SU-DHL-6 (cell line): ENCODE results near the gene CFL1.

Experiments
- H2AFZ ChIP-seq: fragments of 200-600 bp; sonication (generic); 2 replicates; pipeline ENCODE4 v1.6.1; 2014; ENCODE audit warnings: low read depth, mild to moderate bottlenecking, moderate library complexity, mixed read lengths, antibody characterized with exemption, low read length; ENCODE audit not compliant: severe bottlenecking
- H3F3A ChIP-seq: fragments of 200-600 bp; shearing (Covaris generic); 2 replicates; pipeline ENCODE4 v1.6.0; 2016; ENCODE audit warnings: antibody characterized with exemption, mild to moderate bottlenecking; ENCODE audit not compliant: insufficient read depth
- H3K27ac ChIP-seq: fragments of 200-600 bp; sonication (generic); 2 replicates; pipeline ENCODE4 v1.5.1; 2016; ENCODE audit warnings: low read depth, mild to moderate bottlenecking, low read length, moderate library complexity, mixed read lengths
- H3K27me3 ChIP-seq: fragments of 200-600 bp; sonication (generic), shearing (Covaris generic); 2 replicates; pipeline ENCODE4 v1.6.0; 2014; ENCODE audit warnings: mild to moderate bottlenecking, low read length
- H3K36me3 ChIP-seq: fragments of 200-600 bp; sonication (generic); 2 replicates; pipeline ENCODE4 v1.6.1; 2014; ENCODE audit warnings: mild to moderate bottlenecking, low read length, mixed read lengths
- H3K4me2 ChIP-seq: fragments of 300-600, 200-600 bp; shearing (Covaris generic), sonication (generic); 2 replicates; pipeline ENCODE4 v1.6.0; 2014; ENCODE audit warnings: low read length, low read depth, mild to moderate bottlenecking; ENCODE audit not compliant: poor library complexity, severe bottlenecking
- H3K4me3 ChIP-seq: fragments of 200-600 bp; sonication (generic); 2 replicates; pipeline ENCODE4 v1.5.1; 2014; ENCODE audit warnings: antibody characterized with exemption, low read length, mild to moderate bottlenecking, mixed read lengths; ENCODE audit not compliant: insufficient read depth, poor library complexity, severe bottlenecking
- H3K79me2 ChIP-seq: fragments of 200-600 bp; sonication (generic); 2 replicates; pipeline ENCODE4 v1.6.1; 2014; ENCODE audit warnings: mild to moderate bottlenecking, low read length, moderate library complexity; ENCODE audit not compliant: insufficient read depth
- H3K9ac ChIP-seq: fragments of 200-600 bp; sonication (generic); 2 replicates; pipeline ENCODE4 v1.7.0; 2014; ENCODE audit warnings: mild to moderate bottlenecking, low read length
- H3K9me2 ChIP-seq: fragments of 200-600 bp; sonication (generic); replicated peaks from 2 replicates; pipeline ENCODE4 v1.6.1; 2014; ENCODE audit warnings: low read length; ENCODE audit not compliant: insufficient read depth
- H3K9me3 ChIP-seq: fragments of 200-600 bp; sonication (generic); 2 replicates; pipeline ENCODE4 v1.6.1; 2014; ENCODE audit warnings: low read length, mixed read lengths; ENCODE audit not compliant: insufficient read depth
- H4K20me1 ChIP-seq: fragments of 200-600 bp; sonication (generic); 2 replicates; pipeline ENCODE4 v1.6.1; 2014; ENCODE audit warnings: low read depth, mild to moderate bottlenecking, antibody characterized with exemption, low read length, moderate library complexity, mixed read lengths
- CTCF ChIP-seq: fragments of 200-600 bp; sonication (generic); IDR thresholded peaks from one replicate; pipeline ENCODE4 v1.5.1; 2017; ENCODE audit warnings: antibody characterized with exemption, mild to moderate bottlenecking, low read length, moderate library complexity; ENCODE audit not compliant: insufficient read depth, poor library complexity, severe bottlenecking
- EZH2phosphoT487 ChIP-seq: fragments of 200-600 bp; sonication (generic), shearing (Covaris generic); conservative IDR thresholded peaks from 2 replicates; pipeline ENCODE4 v1.6.1; 2018; ENCODE audit warnings: mild to moderate bottlenecking, antibody characterized with exemption, low read length, moderate library complexity, mixed read lengths

CFL1 gene

GRCh38 chr11:65821107-65821506 is 36.9 kb downstream of the CFL1 start:
- Histone ChIP-seq H3K27ac (no peak overlapping the region), H3K9me2 (no peaks in the 10 kb centered on the region), H3K79me2 (no peaks in the 10 kb centered on the region), H3K4me3 (no peak overlapping the region), H2AFZ (no peak overlapping the region), H3K9me3 (no peaks in the 10 kb centered on the region), H3K36me3 (no peaks in the 10 kb centered on the region), H3F3A (no peaks in the 10 kb centered on the region), H3K9ac (no peak overlapping the region), H4K20me1 (no peaks in the 10 kb centered on the region), H3K27me3 (no peaks in the 10 kb centered on the region), H3K4me2 (no peak overlapping the region)
- no peak for TF ChIP-seq EZH2phosphoT487
- no peak for TF ChIP-seq CTCF

GRCh38 chr11:65817835-65818680 is 39.9 kb downstream of the CFL1 start:
- Histone ChIP-seq H3K4me2 (peak overlapping the region; percentile 65), H3K4me3 (peak overlapping the region; percentile 66), H3K9ac (peak overlapping the region; percentile 65), H3K27ac (no peak overlapping the region), H2AFZ (peak overlapping the region; percentile 84), H3K9me3 (no peaks in the 10 kb centered on the region), H3F3A (no peaks in the 10 kb centered on the region), H3K27me3 (no peaks in the 10 kb centered on the region), H4K20me1 (no peaks in the 10 kb centered on the region), H3K36me3 (no peaks in the 10 kb centered on the region), H3K9me2 (no peaks in the 10 kb centered on the region), H3K79me2 (no peaks in the 10 kb centered on the region)
- TF ChIP-seq EZH2phosphoT487: no peak
- peak; percentile 83 for TF ChIP-seq CTCF

- TF ChIP-seq CTCF: no peak
- TF ChIP-seq EZH2phosphoT487: no peak
- H3K4me2 ChIP-seq: peak overlapping the region; percentile 65
- H3K27me3 ChIP-seq: no peaks in the 10 kb centered on the region
- H3K27ac ChIP-seq: no peak overlapping the region
- H3K9me3 ChIP-seq: no peaks in the 10 kb centered on the region
- no peaks in the 10 kb centered on the region for H4K20me1 ChIP-seq
- H3K9me2 ChIP-seq: no peaks in the 10 kb centered on the region
- peak overlapping the region; percentile 66 for H3K4me3 ChIP-seq
- no peaks in the 10 kb centered on the region for H3K79me2 ChIP-seq
- H3F3A ChIP-seq: no peaks in the 10 kb centered on the region
- H3K9ac ChIP-seq: peak overlapping the region; percentile 65
- no peaks in the 10 kb centered on the region for H3K36me3 ChIP-seq
- H2AFZ ChIP-seq: peak overlapping the region; percentile 84
Measured at GRCh38 chr11:65817312-65817834, 40.6 kb downstream of the CFL1 start.
